OCI-LY7 (cell line): Measurements from ENCODE around the gene SIRT3.

Experiments
- EZH2phosphoT487 ChIP-seq: fragments of 200-600 bp; sonication (generic); IDR thresholded peaks from 2 replicates; pipeline ENCODE4 v1.6.1; 2018; ENCODE audit warnings: low read depth, borderline replicate concordance, mild to moderate bottlenecking, mixed run types, antibody characterized with exemption, low read length, moderate library complexity, mixed read lengths
- TF ChIP-seq, protein P1 (sequence below): fragments of 200-600 bp; sonication (generic); conservative IDR thresholded peaks from 2 replicates; pipeline ENCODE4 v1.5.1; 2014; ENCODE audit warnings: mild to moderate bottlenecking, antibody characterized with exemption, low read length, moderate library complexity, mixed read lengths

DNA sequence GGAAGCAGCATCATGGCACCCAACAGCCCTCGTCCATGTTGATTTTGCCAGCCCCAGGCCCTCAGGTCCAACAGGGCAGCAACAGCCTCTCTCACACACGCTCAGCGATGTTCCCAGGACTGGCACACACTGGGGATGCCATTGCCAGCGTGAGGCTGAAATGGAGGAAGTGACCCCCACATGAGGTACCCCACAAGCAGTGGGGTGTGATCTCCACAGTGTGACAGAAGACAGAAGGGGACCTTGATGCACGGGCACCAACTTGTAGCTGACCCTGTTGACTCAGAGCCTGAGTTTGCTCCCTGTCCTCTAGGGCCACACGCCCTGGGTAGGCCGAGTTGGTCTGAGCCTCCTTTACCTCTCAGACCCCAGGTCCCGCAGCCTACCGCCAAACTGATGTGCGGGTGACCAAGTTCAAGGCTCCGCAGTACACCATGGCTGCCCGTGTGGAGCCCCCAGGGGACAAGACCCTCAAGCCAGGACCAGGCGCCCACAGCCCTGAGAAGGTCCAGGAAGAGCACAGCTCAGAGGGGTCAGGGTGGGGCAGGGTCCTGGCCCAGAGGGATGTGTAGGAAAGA lies 37.0 kb downstream of the SIRT3 start:
- TF ChIP-seq, protein P1, sequence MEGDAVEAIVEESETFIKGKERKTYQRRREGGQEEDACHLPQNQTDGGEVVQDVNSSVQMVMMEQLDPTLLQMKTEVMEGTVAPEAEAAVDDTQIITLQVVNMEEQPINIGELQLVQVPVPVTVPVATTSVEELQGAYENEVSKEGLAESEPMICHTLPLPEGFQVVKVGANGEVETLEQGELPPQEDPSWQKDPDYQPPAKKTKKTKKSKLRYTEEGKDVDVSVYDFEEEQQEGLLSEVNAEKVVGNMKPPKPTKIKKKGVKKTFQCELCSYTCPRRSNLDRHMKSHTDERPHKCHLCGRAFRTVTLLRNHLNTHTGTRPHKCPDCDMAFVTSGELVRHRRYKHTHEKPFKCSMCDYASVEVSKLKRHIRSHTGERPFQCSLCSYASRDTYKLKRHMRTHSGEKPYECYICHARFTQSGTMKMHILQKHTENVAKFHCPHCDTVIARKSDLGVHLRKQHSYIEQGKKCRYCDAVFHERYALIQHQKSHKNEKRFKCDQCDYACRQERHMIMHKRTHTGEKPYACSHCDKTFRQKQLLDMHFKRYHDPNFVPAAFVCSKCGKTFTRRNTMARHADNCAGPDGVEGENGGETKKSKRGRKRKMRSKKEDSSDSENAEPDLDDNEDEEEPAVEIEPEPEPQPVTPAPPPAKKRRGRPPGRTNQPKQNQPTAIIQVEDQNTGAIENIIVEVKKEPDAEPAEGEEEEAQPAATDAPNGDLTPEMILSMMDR = no peak
- TF ChIP-seq EZH2phosphoT487 = no peak
